ENCODE results near the gene AMOTL2.

DNA sequence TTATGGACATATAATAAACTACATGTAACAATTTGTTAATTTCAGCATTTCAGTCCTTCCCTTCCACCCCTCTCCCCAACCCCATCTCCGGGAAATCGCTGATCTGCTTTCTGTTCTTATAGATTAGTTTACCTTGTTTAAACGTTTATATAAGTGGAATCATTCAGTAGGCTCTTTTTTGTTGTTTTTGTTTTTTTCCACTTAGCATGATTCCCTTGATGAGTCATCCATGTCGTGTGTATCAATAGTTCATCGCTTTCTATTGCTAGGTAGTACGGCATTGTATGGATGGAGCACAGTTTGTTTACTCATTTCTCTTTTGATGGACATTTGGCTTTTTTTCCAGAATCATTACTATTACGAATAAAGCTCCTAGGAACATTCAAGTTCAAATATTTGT lies 23.5 kb upstream of the AMOTL2 start:
- TF ChIP-seq, protein P1, sequence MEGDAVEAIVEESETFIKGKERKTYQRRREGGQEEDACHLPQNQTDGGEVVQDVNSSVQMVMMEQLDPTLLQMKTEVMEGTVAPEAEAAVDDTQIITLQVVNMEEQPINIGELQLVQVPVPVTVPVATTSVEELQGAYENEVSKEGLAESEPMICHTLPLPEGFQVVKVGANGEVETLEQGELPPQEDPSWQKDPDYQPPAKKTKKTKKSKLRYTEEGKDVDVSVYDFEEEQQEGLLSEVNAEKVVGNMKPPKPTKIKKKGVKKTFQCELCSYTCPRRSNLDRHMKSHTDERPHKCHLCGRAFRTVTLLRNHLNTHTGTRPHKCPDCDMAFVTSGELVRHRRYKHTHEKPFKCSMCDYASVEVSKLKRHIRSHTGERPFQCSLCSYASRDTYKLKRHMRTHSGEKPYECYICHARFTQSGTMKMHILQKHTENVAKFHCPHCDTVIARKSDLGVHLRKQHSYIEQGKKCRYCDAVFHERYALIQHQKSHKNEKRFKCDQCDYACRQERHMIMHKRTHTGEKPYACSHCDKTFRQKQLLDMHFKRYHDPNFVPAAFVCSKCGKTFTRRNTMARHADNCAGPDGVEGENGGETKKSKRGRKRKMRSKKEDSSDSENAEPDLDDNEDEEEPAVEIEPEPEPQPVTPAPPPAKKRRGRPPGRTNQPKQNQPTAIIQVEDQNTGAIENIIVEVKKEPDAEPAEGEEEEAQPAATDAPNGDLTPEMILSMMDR (conservative IDR thresholded peaks at IDR 0.05; ENCODE audit: low read depth, low read length) = no peak
- no peak for TF ChIP-seq EZH2 (IDR thresholded peaks at IDR 0.05; ENCODE audit: borderline replicate concordance, low read depth, low read length, poor library complexity, severe bottlenecking)

All from A673 (cell line).